A549 (cell line): ENCODE results near the gene FRMD4A. TPM values are rescaled to one million over a fixed set of nuclear protein-coding genes. Genes with fewer than 3 reads are reported as not detected.

Experiments
- ATAC-seq, 2 experiments: fragments of 200-7000 bp in 1 of 2; fragments of >200 bp in 1 of 2; cut with Nextera tagmentation in 1 of 2; cut with Tn5 transposase in 1 of 2; 3 replicates each; pipeline versions ENCODE4 v1.8.0 to v1.9.1; 2018 to 2020; ENCODE audit warnings: mild to moderate bottlenecking in 1 of 2, moderate library complexity in 1 of 2
- CTCF ChIA-PET: fragments of 300-600 bp; sonication (Branson Sonifier 250); formaldehyde crosslinking; extraction: SDS; loops from one replicate; lab custom pipeline; 2021; ENCODE audit warnings: antibody characterized with exemption, inconsistent platforms; lab: Yijun Ruan, JAX
- POLR2A ChIA-PET: fragments of 350-600 bp; formaldehyde crosslinking; extraction: SDS; loops from one replicate; lab custom pipeline; 2021; ENCODE audit warnings: antibody characterized with exemption, inconsistent platforms; lab: Yijun Ruan, JAX
- DNase-seq, 2 experiments: peaks; one replicate each; pipeline versions ENCODE4 v3.0.0 to v3.0.0-alpha.2; 2011 to 2016; ENCODE audit warnings: low read depth in 1 of 2, low spot score in 1 of 2
- FAIRE-seq: peaks from 2 replicates; lab custom pipeline; 2011; peaks lifted over from hg19 to GRCh38; lab: Jason Lieb, UNC
- H3K27ac ChIP-seq, 2 experiments: fragments of >200 bp; sonication (Bioruptor Twin); formaldehyde crosslinking; 3 replicates each; pipeline ENCODE4 v1.5.1; 2016 to 2017
- H3K4me1 ChIP-seq: fragments of >200 bp; sonication (Bioruptor Twin); formaldehyde crosslinking; 3 replicates; pipeline ENCODE4 v1.6.1; 2016
- H3K4me2 ChIP-seq: fragments of >200 bp; sonication (Bioruptor Twin); formaldehyde crosslinking; 3 replicates; pipeline ENCODE4 v1.6.1; 2016
- H3K4me3 ChIP-seq: fragments of >200 bp; sonication (Bioruptor Twin); formaldehyde crosslinking; 3 replicates; pipeline ENCODE4 v1.5.1; 2016
- H3K9me3 ChIP-seq: fragments of >200 bp; sonication (Bioruptor Twin); formaldehyde crosslinking; 3 replicates; pipeline ENCODE4 v1.6.1; 2016
- CHD4 ChIP-seq: fragments of 200-600 bp; sonication (generic); IDR thresholded peaks from 2 replicates; pipeline ENCODE4 v1.6.1; 2016; ENCODE audit warnings: antibody characterized with exemption, mild to moderate bottlenecking, borderline replicate concordance
- CTCF ChIP-seq: fragments of >200 bp; sonication (Bioruptor Twin); formaldehyde crosslinking; IDR thresholded peaks from 3 replicates; pipeline ENCODE4 v1.5.1; 2016
- EHMT2 ChIP-seq: fragments of 200-600 bp; sonication (generic); IDR thresholded peaks from 2 replicates; pipeline ENCODE4 v1.6.1; 2016; ENCODE audit warnings: antibody characterized with exemption, low read depth, mild to moderate bottlenecking, moderate library complexity
- FOXS1 ChIP-seq: fragments of 250-450 bp; sonication (Bioruptor Pico); IDR thresholded peaks from 2 replicates; pipeline ENCODE4 v1.5.0; 2020; ENCODE audit warnings: mild to moderate bottlenecking, moderate library complexity
- GATA3 ChIP-seq: IDR thresholded peaks from 2 replicates; pipeline ENCODE4 v1.6.1; 2012; ENCODE audit warnings: borderline replicate concordance
- MAFK ChIP-seq: fragments of 450-650 bp; IDR thresholded peaks from 2 replicates; pipeline ENCODE4 v1.6.1; 2014; ENCODE audit not compliant: partially characterized antibody
- POLR2AphosphoS2 ChIP-seq: conservative IDR thresholded peaks from 2 replicates; pipeline ENCODE4 v1.6.1; 2012; ENCODE audit warnings: low read length, improper control_type of control experiment, inconsistent platforms
- RCOR1 ChIP-seq: fragments of 150-350 bp; IDR thresholded peaks from 2 replicates; pipeline ENCODE4 v1.6.1; 2014; ENCODE audit warnings: antibody characterized with exemption, low read length, low read depth
- SREBF2 ChIP-seq: fragments of 450-650 bp; IDR thresholded peaks from 2 replicates; pipeline ENCODE4 v1.6.1; 2014; ENCODE audit warnings: mild to moderate bottlenecking, moderate library complexity
- ZC3H11A ChIP-seq: fragments of 450-650 bp; IDR thresholded peaks from 2 replicates; pipeline ENCODE4 v1.6.1; 2014; ENCODE audit warnings: antibody characterized with exemption, mild to moderate bottlenecking
- ZFP36 ChIP-seq: fragments of 450-650 bp; IDR thresholded peaks from 2 replicates; pipeline ENCODE4 v1.6.1; 2014; ENCODE audit warnings: borderline replicate concordance; ENCODE audit not compliant: partially characterized antibody
- WGBS: methylation state at CpG from one replicate; pipeline ENCODE4 v1.1.6; 2017; ENCODE audit errors: missing lambda C conversion rate; 5-methylcytosine and 5-hydroxymethylcytosine counted together
- polyA plus RNA-seq, 4 experiments: library from polyadenylated mRNA; depleted of rRNA in 3 of 4; stranded (reverse); fragments of >200 nt; fragmentation: RNase III in 1 of 4; extraction: RNeasy Plus Mini Kit Qiagen cat#74134 plus additional on column Dnase treatment in 1 of 4; gene quantifications; 2 replicates in 3 of 4; 3 replicates in 1 of 4; pipeline ENCODE4 v1.2.3, GENCODE V29; 2011 to 2017
- TF ChIP-seq, protein P1 (sequence below): fragments of >200 bp; sonication (Bioruptor Twin); formaldehyde crosslinking; IDR thresholded peaks from 2 replicates; pipeline ENCODE4 v1.6.1; 2016
- TF ChIP-seq, protein P2 (sequence below): IDR thresholded peaks from 2 replicates; pipeline ENCODE4 v1.6.1; 2012; ENCODE audit warnings: low read depth, borderline replicate concordance
- TF ChIP-seq, protein P3 (sequence below): fragments of 150-350 bp; IDR thresholded peaks from 2 replicates; pipeline ENCODE4 v1.6.1; 2014; ENCODE audit warnings: low read depth, mild to moderate bottlenecking, low read length
- TF ChIP-seq, protein P4 (sequence below): fragments of 450-650 bp; IDR thresholded peaks from 2 replicates; pipeline ENCODE4 v1.6.1; 2014; ENCODE audit warnings: antibody characterized with exemption
- TF ChIP-seq, protein P5 (sequence below): fragments of 250-450 bp; sonication (Bioruptor Pico); IDR thresholded peaks from 2 replicates; pipeline ENCODE4 v1.5.0; 2020; ENCODE audit warnings: low read depth, mild to moderate bottlenecking, moderate library complexity

The FRMD4A gene
- polyA plus RNA-seq, 2 of the 4 experiments (the other 2 are of a cell fraction): 2.5 to 4.7 TPM

- Histone ChIP-seq H3K9me3 (no peaks in the 10 kb centered on the region), H3K27ac (no peak overlapping the region), H3K4me3 (no peak overlapping the region), H3K4me1 (no peaks in the 10 kb centered on the region), H3K4me2 (no peak overlapping the region)
- TF ChIP-seq FOXS1 (CRISPR knock-in tag): no peak
- TF ChIP-seq SREBF2: no peak
- no peak for TF ChIP-seq CHD4
- TF ChIP-seq, protein P1, sequence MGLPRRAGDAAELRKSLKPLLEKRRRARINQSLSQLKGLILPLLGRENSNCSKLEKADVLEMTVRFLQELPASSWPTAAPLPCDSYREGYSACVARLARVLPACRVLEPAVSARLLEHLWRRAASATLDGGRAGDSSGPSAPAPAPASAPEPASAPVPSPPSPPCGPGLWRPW: no peak
- no peak for TF ChIP-seq EHMT2
- TF ChIP-seq, protein P2, sequence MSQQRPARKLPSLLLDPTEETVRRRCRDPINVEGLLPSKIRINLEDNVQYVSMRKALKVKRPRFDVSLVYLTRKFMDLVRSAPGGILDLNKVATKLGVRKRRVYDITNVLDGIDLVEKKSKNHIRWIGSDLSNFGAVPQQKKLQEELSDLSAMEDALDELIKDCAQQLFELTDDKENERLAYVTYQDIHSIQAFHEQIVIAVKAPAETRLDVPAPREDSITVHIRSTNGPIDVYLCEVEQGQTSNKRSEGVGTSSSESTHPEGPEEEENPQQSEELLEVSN: no peak
- TF ChIP-seq POLR2AphosphoS2: no peak
- TF ChIP-seq, protein P3, sequence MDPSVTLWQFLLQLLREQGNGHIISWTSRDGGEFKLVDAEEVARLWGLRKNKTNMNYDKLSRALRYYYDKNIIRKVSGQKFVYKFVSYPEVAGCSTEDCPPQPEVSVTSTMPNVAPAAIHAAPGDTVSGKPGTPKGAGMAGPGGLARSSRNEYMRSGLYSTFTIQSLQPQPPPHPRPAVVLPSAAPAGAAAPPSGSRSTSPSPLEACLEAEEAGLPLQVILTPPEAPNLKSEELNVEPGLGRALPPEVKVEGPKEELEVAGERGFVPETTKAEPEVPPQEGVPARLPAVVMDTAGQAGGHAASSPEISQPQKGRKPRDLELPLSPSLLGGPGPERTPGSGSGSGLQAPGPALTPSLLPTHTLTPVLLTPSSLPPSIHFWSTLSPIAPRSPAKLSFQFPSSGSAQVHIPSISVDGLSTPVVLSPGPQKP: no peak
- TF ChIP-seq GATA3: no peak
- TF ChIP-seq, protein P4, sequence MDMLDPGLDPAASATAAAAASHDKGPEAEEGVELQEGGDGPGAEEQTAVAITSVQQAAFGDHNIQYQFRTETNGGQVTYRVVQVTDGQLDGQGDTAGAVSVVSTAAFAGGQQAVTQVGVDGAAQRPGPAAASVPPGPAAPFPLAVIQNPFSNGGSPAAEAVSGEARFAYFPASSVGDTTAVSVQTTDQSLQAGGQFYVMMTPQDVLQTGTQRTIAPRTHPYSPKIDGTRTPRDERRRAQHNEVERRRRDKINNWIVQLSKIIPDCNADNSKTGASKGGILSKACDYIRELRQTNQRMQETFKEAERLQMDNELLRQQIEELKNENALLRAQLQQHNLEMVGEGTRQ: no peak
- TF ChIP-seq ZC3H11A: no peak
- no peak for TF ChIP-seq ZFP36
- CTCF ChIA-PET: no interaction called here
- DNase-seq: no peak
- POLR2A ChIA-PET: no interaction called here
- FAIRE-seq: no peak
- 50% methylated on average over 4 of the region's 4 CpGs for WGBS
- ATAC-seq: no peak
These were observed 201.0 kb downstream of the FRMD4A start for GRCh38 chr10:14129770-14130169.

- no peak for TF ChIP-seq GATA3
- no peak for TF ChIP-seq CHD4
- TF ChIP-seq CTCF: no peak
- no peak for TF ChIP-seq MAFK
- H3K9me3 ChIP-seq: no peaks in the 10 kb centered on the region
- no peak overlapping the region for H3K4me3 ChIP-seq
- no peak for ATAC-seq
- no peak for DNase-seq
- FAIRE-seq: no peak
- no peak overlapping the region for H3K4me2 ChIP-seq
- H3K4me1 ChIP-seq: no peaks in the 10 kb centered on the region
- CTCF ChIA-PET: interaction anchor here (0.7 kb wide), 1 partner anchor 15 kb away, joined by 3 read pairs; no protein-coding TSS in a partner anchor
- no peak overlapping the region for H3K27ac ChIP-seq
- WGBS: 27% methylated on average over 8 of the region's 8 CpGs
- POLR2A ChIA-PET: no interaction called here
These were observed 202.2 kb downstream of the FRMD4A start for GRCh38 chr10:14128519-14128918.

DNA sequence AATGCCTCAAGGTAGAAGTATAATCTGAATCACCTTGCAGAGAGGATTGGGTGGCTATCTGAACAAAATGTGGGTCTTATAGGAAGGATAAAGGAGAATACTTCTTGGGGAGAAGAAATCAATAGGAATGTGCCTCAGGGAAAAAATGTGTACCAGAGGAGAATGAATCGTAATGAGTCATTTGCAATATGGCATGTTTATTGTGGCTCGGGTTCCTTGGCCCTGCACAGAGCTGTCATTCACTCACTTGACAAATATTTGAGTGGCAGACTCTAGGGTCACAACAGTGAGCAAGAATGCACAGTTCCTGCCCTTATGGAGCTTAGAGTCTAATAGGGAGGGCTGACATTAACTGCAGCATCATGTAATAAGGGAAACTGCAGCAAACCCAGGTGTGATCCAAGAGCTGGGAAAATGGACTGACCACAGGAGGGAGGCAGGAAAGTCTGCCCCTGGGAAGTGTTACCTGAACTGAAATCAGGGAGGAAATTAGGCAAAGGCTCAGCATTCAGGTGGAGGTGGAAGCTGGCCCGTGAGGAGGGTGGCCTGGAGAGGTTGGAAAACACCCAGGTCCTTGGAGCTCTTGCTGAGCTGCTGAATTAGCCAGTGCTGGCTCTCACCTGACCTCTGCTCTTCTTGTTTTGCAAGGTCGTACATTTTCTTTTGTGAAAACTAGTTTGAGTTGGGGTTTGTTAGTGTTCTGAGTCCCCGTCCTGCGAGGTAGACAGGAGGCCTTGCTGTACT lies 203.9 kb downstream of the FRMD4A start:
- TF ChIP-seq RCOR1: no peak
- TF ChIP-seq, protein P5, sequence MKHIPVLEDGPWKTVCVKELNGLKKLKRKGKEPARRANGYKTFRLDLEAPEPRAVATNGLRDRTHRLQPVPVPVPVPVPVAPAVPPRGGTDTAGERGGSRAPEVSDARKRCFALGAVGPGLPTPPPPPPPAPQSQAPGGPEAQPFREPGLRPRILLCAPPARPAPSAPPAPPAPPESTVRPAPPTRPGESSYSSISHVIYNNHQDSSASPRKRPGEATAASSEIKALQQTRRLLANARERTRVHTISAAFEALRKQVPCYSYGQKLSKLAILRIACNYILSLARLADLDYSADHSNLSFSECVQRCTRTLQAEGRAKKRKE: no peak
- TF ChIP-seq, all 56 proteins: peak for 0
- FAIRE-seq (no peak), DNase-seq (no peak), ATAC-seq (no peak)
- Histone ChIP-seq H3K9me3 (no peaks in the 10 kb centered on the region), H3K4me2 (no peak overlapping the region), H3K4me3 (no peak overlapping the region), H3K4me1 (no peaks in the 10 kb centered on the region), H3K27ac (no peak overlapping the region)
- CTCF ChIA-PET: no interaction called here
- POLR2A ChIA-PET: no interaction called here
- 26% methylated on average over 6 of the region's 6 CpGs for WGBS
